OCI-LY7 (cell line): ENCODE data around the gene COPG1.

Experiments used
- CTCF ChIP-seq: fragments of 200-600 bp; sonication (generic); conservative IDR thresholded peaks from 2 replicates; pipeline ENCODE4 v1.5.1; 2014; ENCODE audit warnings: mild to moderate bottlenecking, antibody characterized with exemption, low read length, moderate library complexity, mixed read lengths
- EZH2phosphoT487 ChIP-seq: fragments of 200-600 bp; sonication (generic); IDR thresholded peaks from 2 replicates; pipeline ENCODE4 v1.6.1; 2018; ENCODE audit warnings: low read depth, borderline replicate concordance, mild to moderate bottlenecking, mixed run types, antibody characterized with exemption, low read length, moderate library complexity, mixed read lengths

- TF ChIP-seq CTCF: no peak
- no peak for TF ChIP-seq EZH2phosphoT487
These were observed 64.4 kb downstream of the COPG1 start for GRCh38 chr3:129313665-129314385.
